AG04450 (cell line): Measurements from ENCODE around the gene ARHGAP15. TPM values are rescaled to one million over a fixed set of nuclear protein-coding genes. Genes with fewer than 3 reads are reported as not detected.

ENCODE experiments used
- CTCF ChIA-PET: fragments of 300-600, 350-600 bp; formaldehyde crosslinking; extraction: SDS; loops from one replicate; lab custom pipeline; 2022; ENCODE audit warnings: antibody characterized with exemption, inconsistent platforms; lab: Charles Lee
- POLR2A ChIA-PET: fragments of 350-600 bp; formaldehyde crosslinking; extraction: SDS; loops from one replicate; lab custom pipeline; 2021; ENCODE audit warnings: antibody characterized with exemption, inconsistent platforms; lab: Yijun Ruan, JAX
- DNase-seq: peaks from one replicate; pipeline ENCODE4 v3.0.0-alpha.2; 2011; ENCODE audit warnings: low read depth, low spot score
- H3K27ac ChIP-seq: one replicate; pipeline ENCODE4 v1.5.1; 2012; ENCODE audit warnings: low read depth, low read length, control low read depth
- H3K27me3 ChIP-seq: one replicate; pipeline ENCODE4 v1.6.0; 2012; ENCODE audit warnings: low read length; ENCODE audit not compliant: control insufficient read depth, insufficient read depth
- H3K4me3 ChIP-seq: 2 replicates; pipeline ENCODE4 v1.5.1; 2011; ENCODE audit warnings: mild to moderate bottlenecking, low read depth, low read length, control low read depth
- H3K9me3 ChIP-seq: 2 replicates; pipeline ENCODE4 v1.5.1; 2012; ENCODE audit warnings: low read length; ENCODE audit not compliant: control insufficient read depth, insufficient read depth
- CTCF ChIP-seq: IDR thresholded peaks from 2 replicates; pipeline ENCODE4 v1.5.1; 2011; ENCODE audit warnings: low read depth, low read length, control low read depth, inconsistent platforms
- polyA plus RNA-seq: library from polyadenylated mRNA; depleted of rRNA; stranded (reverse); fragments of >200 nt; gene quantifications from 2 replicates; pipeline ENCODE4 v1.2.3, GENCODE V29; 2011

ARHGAP15 gene
- polyA plus RNA-seq, 1 experiment: not detected

- CTCF ChIA-PET: no interaction called here
These were observed 331.2 kb downstream of the ARHGAP15 start for GRCh38 chr2:143460382-143460781.

GRCh38 chr2:143463719-143464118 is 334.5 kb downstream of the ARHGAP15 start:
- no peak overlapping the region for H3K27ac ChIP-seq
- CTCF ChIA-PET: interaction anchor here (0.7 kb wide), 1 partner anchor 1098 kb away, joined by 4 read pairs; no protein-coding TSS in a partner anchor
- no peak for DNase-seq
- H3K4me3 ChIP-seq: no peak overlapping the region
- no peaks in the 10 kb centered on the region for H3K9me3 ChIP-seq
- POLR2A ChIA-PET: no interaction called here
- TF ChIP-seq CTCF: no peak
- H3K27me3 ChIP-seq: no peaks in the 10 kb centered on the region

More at GRCh38 chr2:143460382-143460781, 331.2 kb downstream of the ARHGAP15 start:
- Histone ChIP-seq H3K4me3 (no peak overlapping the region), H3K27me3 (no peaks in the 10 kb centered on the region), H3K27ac (no peak overlapping the region), H3K9me3 (no peaks in the 10 kb centered on the region; the same call in 1 of the 2 replicates)
- no peak for TF ChIP-seq CTCF
- no peak for DNase-seq
- POLR2A ChIA-PET: no interaction called here

- ChIA-PET POLR2A (no interaction called here), CTCF (no interaction called here)
- DNase-seq: no peak
- no peak overlapping the region for H3K4me3 ChIP-seq
- no peak for TF ChIP-seq CTCF
- no peaks in the 10 kb centered on the region for H3K27me3 ChIP-seq
- H3K9me3 ChIP-seq: no peaks in the 10 kb centered on the region
- no peak overlapping the region for H3K27ac ChIP-seq
These were observed 337.2 kb downstream of the ARHGAP15 start for GRCh38 chr2:143466391-143466790.

GRCh38 chr2:143467011-143467410 is 337.8 kb downstream of the ARHGAP15 start:
- Histone ChIP-seq H3K4me3 (no peak overlapping the region), H3K9me3 (no peaks in the 10 kb centered on the region), H3K27ac (no peak overlapping the region), H3K27me3 (no peaks in the 10 kb centered on the region)
- CTCF ChIA-PET: no interaction called here
- no peak for DNase-seq
- no peak for TF ChIP-seq CTCF
- POLR2A ChIA-PET: no interaction called here

- no peaks in the 10 kb centered on the region for H3K9me3 ChIP-seq
- no peak for TF ChIP-seq CTCF
- ChIA-PET POLR2A (no interaction called here), CTCF (no interaction called here)
- no peak for DNase-seq
- H3K4me3 ChIP-seq: no peak overlapping the region
- no peak overlapping the region for H3K27ac ChIP-seq
- H3K27me3 ChIP-seq: no peaks in the 10 kb centered on the region
These were observed 339.2 kb downstream of the ARHGAP15 start for GRCh38 chr2:143468341-143468888.
